Activated CD8-positive, alpha-beta memory T cell treated with anti-CD3 and anti-CD28 coated beads for 24 hours (primary cell): ENCODE results near the gene TMEM54.

Experiments
- DNase-seq: peaks from one replicate; pipeline ENCODE4 v3.0.0-alpha.2; 2020

TMEM54 gene

DNA sequence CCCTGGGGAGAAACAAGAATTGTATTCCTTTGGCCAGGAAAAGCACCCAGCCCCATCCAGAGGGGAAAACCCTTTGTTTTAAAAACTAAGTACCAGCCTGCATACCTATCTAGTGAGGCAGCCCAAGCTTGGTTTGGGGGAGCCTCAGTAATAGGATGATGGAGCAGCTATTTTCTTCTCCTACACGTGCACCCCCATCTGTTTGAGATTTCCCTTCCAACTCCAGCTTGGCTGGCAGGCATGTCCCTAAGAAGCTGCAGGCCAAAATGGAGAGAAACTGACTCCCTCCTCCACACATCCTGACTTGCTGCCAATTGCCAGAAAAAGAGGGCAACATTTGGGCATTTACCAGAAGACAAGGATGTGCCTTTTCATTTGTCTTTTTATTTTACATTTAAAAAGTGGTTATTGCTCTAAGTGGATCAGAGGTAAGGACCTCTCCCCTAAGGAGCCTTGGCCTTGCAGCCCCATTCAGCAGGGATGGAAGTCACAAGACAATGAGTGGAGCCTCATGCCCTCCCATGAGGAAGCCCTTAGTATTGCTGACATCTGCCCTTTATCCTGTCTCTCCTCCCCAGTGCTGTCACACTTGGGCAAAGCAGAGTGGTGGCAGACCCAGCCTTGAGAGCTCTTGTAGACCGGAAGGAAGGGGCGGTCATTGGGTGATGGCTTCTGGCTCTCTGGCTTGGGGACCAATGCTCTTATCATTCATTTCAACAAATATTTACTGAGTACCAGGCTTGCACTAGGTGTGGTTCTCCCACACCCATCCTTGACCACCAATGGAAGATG is 39.1 kb downstream of the TMEM54 start:
- no peak for DNase-seq

DNA sequence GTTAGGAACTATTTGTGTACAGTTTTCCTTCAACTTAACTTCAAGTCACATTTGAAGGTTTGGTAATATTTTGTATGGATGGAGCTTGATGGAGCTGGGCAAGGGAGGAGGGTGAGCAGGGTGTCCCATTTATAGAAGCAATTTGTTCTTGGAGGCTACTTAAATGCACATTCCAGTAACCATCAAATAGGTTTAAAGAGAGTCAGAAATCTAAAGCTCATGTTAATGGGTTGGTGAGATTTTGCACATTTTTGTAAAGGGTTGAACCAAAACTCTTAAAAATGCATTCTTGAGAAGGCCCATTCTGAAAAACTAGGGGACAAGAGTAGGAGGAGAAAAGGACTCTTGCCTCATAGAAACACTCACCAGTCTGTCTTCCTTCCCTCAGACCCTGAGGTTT is 40.6 kb downstream of the TMEM54 start:
- DNase-seq: no peak

DNA sequence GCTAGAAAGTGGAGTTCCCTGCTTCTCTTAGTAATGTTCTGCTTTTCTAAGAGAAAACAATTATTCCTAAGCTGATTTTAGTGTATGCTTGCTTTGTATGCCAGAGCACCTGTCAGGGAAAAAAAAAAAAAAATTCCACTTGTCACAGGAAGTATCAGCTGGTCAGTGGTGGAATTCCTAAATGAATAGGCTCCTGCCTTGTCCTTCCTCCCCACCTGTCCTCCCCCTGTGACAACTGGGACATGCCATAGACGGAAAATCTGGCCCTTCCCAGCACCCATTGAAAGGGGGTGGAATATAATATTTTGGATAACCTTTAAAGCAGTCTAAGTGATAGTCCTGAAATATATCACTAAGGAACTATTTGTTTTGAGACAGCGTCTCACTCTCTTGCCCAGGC is 41.3 kb downstream of the TMEM54 start:
- DNase-seq: no peak

DNA sequence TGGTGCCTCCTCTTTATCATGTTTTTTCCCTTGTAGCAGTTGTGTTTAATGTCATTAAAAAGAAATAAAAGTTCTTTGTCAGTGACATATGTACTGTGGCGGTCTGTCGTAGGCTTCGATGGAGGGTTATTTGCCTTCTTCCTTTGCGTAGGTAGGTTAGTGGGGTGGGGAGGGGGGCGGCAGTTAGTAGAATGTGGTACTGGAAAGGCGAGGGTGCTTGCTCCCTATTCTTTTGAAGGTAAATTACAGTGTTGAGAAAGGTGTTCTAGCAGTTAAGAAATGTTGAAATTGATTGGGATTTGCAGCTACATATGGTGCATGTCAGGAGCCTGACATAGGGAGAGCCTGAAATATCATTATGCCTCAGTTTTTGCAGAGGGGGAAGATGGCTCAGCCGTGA is 42.4 kb downstream of the TMEM54 start:
- no peak for DNase-seq

DNA sequence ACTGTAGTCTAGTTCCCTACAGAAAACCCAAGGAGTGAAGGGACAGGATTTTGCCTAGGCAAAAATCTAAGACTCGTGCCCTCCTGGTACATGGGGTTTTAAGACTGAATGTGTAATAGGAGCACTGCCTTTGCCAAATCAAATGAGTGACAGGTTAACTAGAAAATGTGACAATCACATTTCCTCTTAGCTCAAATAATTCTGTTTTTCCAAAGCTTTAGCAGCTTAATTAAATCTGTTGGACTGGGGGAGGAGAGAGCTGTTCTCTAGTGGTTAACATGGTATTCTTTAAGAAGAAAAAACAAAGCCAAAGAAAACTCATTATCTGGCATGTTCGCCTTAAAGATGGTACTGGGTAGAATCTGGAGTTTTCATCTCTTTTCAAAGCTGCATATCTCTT is 43.1 kb downstream of the TMEM54 start:
- DNase-seq: no peak

DNA sequence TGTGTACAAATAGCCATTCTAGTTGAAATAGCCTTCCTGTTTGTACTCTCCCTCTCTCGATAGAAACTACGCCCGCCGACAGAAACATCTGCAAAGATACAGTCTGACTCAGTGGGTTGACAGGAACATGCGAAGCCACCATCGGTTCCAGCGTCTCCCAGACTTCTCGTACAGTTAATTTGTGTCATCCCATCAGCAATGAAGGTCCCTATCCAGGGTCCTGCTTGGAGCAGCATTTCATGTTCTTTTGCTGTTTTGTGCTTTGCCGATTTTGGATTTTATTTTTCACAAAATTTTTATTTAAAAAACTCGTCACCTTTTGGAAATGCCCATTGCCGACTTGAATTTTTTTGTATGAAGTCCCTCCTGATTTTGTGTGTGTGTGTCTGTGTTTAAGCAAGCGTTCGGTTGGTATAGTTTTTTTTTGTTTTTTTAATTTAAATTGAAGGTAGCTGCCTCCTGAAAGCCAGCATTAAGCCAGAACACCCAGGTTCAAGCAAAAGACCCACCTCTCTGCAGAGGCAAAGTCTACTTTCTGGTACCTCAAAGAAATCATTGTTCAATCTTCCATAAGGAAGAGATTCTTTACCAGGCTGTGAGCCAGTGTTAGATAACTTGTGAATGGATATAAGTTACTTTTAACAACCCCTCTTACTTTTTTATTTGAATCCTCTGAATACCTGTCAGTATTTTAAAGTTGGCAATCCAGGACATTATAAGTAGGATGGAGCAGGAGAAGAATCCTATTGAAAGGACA is 45.1 kb downstream of the TMEM54 start:
- DNase-seq: no peak

DNA sequence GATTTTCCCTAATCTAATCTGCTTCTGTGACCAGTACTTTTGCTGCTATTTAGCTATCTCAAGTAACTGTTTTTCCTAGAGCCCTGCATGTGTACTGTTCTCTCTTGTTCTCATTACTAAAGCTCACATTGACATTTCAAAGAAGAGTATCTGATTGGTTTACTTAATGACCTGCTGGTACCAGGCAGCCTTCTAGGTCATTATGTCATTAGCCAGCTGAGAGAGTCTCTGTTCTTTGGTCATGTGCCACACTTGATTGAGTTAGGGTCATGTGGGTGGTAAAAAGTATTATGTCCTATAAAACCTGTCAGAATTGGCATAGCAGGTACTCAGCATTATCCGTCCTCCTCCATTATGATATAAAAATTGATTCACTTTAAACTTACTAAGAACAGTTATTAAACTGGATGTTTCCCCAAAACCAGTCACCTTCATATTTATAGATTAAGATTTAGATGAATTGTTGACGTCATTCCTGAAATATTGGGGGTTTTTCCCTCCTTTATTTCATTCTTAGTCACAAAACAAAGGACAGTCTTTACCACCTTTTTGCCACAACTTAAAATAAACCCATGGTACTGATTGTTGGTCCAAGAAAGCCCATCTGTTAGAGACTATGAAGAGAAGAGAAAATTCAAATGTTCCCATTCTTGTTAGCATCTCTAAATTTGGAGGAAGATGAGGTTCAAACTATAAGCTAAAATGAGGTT is 52.7 kb downstream of the TMEM54 start:
- DNase-seq: no peak
